WTC11 (cell line): ENCODE data around the gene LRRC1. TPM values are rescaled to one million over a fixed set of nuclear protein-coding genes. Genes with fewer than 3 reads are reported as not detected.

Experiments used
- ATAC-seq: fragments of 200-7000 bp; cut with Tn5 transposase; 2 replicates; pipeline ENCODE4 v1.10.0; 2021; ENCODE audit warnings: mild to moderate bottlenecking, moderate library complexity
- CTCF ChIA-PET: fragments of 300-600 bp; sonication (Branson Sonifier 250); formaldehyde crosslinking; loops from one replicate; lab custom pipeline; 2021; ENCODE audit warnings: antibody characterized with exemption; lab: Charles Lee
- POLR2A ChIA-PET: fragments of 350-600 bp; sonication (Branson Sonifier 250); formaldehyde crosslinking; loops from one replicate; lab custom pipeline; 2021; ENCODE audit warnings: antibody characterized with exemption; lab: Charles Lee
- DNase-seq: peaks from one replicate; pipeline ENCODE4 v3.0.0; 2021; ENCODE audit warnings: low spot score
- H3K27ac Mint-ChIP-seq: 2 replicates; pipeline ENCODE4 v1.8.0; 2021; ENCODE audit warnings: mixed read lengths
- H3K27me3 Mint-ChIP-seq: 2 replicates; pipeline ENCODE4 v1.8.0; 2021; ENCODE audit warnings: low read depth, mild to moderate bottlenecking, moderate library complexity, mixed read lengths
- H3K36me3 Mint-ChIP-seq: 2 replicates; pipeline ENCODE4 v1.8.0; 2021; ENCODE audit warnings: mixed read lengths
- H3K4me1 Mint-ChIP-seq: 2 replicates; pipeline ENCODE4 v1.8.0; 2022; ENCODE audit warnings: mixed read lengths
- H3K4me3 Mint-ChIP-seq: 2 replicates; pipeline ENCODE4 v1.8.0; 2021; ENCODE audit warnings: mild to moderate bottlenecking, moderate library complexity, mixed read lengths
- H3K9me3 Mint-ChIP-seq: 2 replicates; pipeline ENCODE4 v1.8.0; 2021; ENCODE audit warnings: mixed read lengths
- ATF1 ChIP-seq: sonication (generic); formaldehyde crosslinking; IDR thresholded peaks from 2 replicates; pipeline ENCODE4 v1.8.1; 2023; ENCODE audit warnings: mild to moderate bottlenecking, moderate library complexity, missing genetic modification reagents
- CBFB ChIP-seq: sonication (generic); formaldehyde crosslinking; IDR thresholded peaks from 2 replicates; pipeline ENCODE4 v1.8.1; 2022; ENCODE audit warnings: mild to moderate bottlenecking, low read depth, missing genetic modification reagents
- CDX4 ChIP-seq: fragments of 250-450 bp; sonication (Bioruptor Pico); IDR thresholded peaks from 2 replicates; pipeline ENCODE4 v1.9.0; 2021; ENCODE audit warnings: moderate library complexity, mild to moderate bottlenecking, inconsistent platforms, borderline replicate concordance
- ELF4 ChIP-seq: sonication (generic); formaldehyde crosslinking; IDR thresholded peaks from 2 replicates; pipeline ENCODE4 v1.8.1; 2022; ENCODE audit warnings: low read depth, mild to moderate bottlenecking, moderate library complexity, missing genetic modification reagents
- FOXJ3 ChIP-seq: sonication (generic); formaldehyde crosslinking; IDR thresholded peaks from 2 replicates; pipeline ENCODE4 v1.9.0; 2021; ENCODE audit warnings: missing genetic modification reagents, mild to moderate bottlenecking, borderline replicate concordance
- FOXP4 ChIP-seq: sonication (generic); formaldehyde crosslinking; IDR thresholded peaks from 2 replicates; pipeline ENCODE4 v1.8.0; 2022; ENCODE audit warnings: mild to moderate bottlenecking, missing genetic modification reagents
- NFYB ChIP-seq: sonication (generic); formaldehyde crosslinking; conservative IDR thresholded peaks from 2 replicates; pipeline ENCODE4 v1.8.0; 2022; ENCODE audit warnings: low read depth, missing genetic modification reagents
- NR3C1 ChIP-seq: sonication (generic); formaldehyde crosslinking; conservative IDR thresholded peaks from 2 replicates; pipeline ENCODE4 v1.8.1; 2023; ENCODE audit warnings: low read depth, mild to moderate bottlenecking, missing genetic modification reagents
- PRDM15 ChIP-seq: sonication (generic); formaldehyde crosslinking; IDR thresholded peaks from 2 replicates; pipeline ENCODE4 v1.8.0; 2022; ENCODE audit warnings: missing genetic modification reagents
- PRRX2 ChIP-seq: fragments of 250-450 bp; sonication (Bioruptor Pico); IDR thresholded peaks from 2 replicates; pipeline ENCODE4 v1.8.0; 2021; ENCODE audit warnings: mild to moderate bottlenecking
- SOX15 ChIP-seq: fragments of 250-450 bp; sonication (Bioruptor Pico); IDR thresholded peaks from 2 replicates; pipeline ENCODE4 v1.9.0; 2021; ENCODE audit warnings: mild to moderate bottlenecking
- SP1 ChIP-seq: sonication (generic); formaldehyde crosslinking; conservative IDR thresholded peaks from 2 replicates; pipeline ENCODE4 v1.8.1; 2022; ENCODE audit warnings: missing genetic modification reagents
- ZNF416 ChIP-seq: fragments of 250-450 bp; sonication (Bioruptor Pico); IDR thresholded peaks from 2 replicates; pipeline ENCODE4 v1.9.0; 2021; ENCODE audit warnings: mild to moderate bottlenecking, inconsistent platforms
- total RNA-seq: library from RNA; stranded (reverse); gene quantifications from 3 replicates; pipeline ENCODE4 v1.2.3, GENCODE V29; 2021
- TF ChIP-seq, protein P1 (sequence below): fragments of 250-450 bp; sonication (Bioruptor Pico); conservative IDR thresholded peaks from 2 replicates; pipeline ENCODE4 v1.9.0; 2021; ENCODE audit warnings: mild to moderate bottlenecking
- TF ChIP-seq, protein P2 (sequence below): sonication (generic); formaldehyde crosslinking; IDR thresholded peaks from 2 replicates; pipeline ENCODE4 v1.8.0; 2023; ENCODE audit warnings: missing genetic modification reagents, mild to moderate bottlenecking, borderline replicate concordance

The LRRC1 gene
- total RNA-seq, 1 experiment from 2014 or later: 12.7 TPM

- no peak for TF ChIP-seq FOXP4 (CRISPR knock-in tag)
- no peak for TF ChIP-seq ZNF416
- TF ChIP-seq PRDM15 (CRISPR knock-in tag): no peak
- TF ChIP-seq ATF1 (CRISPR knock-in tag): no peak
- TF ChIP-seq FOXJ3 (CRISPR knock-in tag): no peak
- no peak for TF ChIP-seq ELF4 (CRISPR knock-in tag)
- TF ChIP-seq, protein P1, sequence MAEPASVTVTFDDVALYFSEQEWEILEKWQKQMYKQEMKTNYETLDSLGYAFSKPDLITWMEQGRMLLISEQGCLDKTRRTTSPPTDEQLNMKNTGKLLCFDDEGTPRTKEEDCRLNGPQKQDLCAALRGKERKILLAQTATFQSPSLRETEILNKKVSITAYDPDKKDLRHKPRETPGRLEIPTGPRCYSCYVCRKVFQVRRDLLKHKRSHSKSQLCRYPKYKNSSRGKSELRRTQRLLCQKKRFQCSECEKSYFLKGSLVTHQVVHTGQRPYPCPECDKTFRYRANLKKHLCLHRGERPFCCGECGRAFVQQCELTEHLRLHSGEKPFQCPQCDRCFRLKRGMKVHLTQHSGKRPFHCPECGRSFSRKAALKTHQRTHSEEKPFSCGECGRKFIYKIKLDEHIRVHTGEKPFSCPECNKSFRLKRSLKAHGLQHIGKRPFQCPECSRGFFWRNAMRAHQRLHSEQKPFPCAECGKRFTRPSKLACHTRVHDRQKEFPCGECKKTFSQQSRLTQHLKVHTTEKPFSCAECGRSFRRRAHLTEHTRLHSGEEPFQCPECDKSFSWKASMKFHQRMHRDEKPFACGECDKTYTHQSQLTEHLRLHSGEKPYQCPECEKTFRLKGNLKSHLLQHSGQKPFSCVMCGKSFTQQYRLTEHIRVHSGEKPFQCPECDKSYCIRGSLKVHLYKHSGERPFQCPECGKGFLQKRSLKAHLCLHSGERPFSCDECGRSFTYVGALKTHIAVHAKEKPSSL: no peak
- no peak for TF ChIP-seq SOX15 (CRISPR knock-in tag)
- TF ChIP-seq, protein P2, sequence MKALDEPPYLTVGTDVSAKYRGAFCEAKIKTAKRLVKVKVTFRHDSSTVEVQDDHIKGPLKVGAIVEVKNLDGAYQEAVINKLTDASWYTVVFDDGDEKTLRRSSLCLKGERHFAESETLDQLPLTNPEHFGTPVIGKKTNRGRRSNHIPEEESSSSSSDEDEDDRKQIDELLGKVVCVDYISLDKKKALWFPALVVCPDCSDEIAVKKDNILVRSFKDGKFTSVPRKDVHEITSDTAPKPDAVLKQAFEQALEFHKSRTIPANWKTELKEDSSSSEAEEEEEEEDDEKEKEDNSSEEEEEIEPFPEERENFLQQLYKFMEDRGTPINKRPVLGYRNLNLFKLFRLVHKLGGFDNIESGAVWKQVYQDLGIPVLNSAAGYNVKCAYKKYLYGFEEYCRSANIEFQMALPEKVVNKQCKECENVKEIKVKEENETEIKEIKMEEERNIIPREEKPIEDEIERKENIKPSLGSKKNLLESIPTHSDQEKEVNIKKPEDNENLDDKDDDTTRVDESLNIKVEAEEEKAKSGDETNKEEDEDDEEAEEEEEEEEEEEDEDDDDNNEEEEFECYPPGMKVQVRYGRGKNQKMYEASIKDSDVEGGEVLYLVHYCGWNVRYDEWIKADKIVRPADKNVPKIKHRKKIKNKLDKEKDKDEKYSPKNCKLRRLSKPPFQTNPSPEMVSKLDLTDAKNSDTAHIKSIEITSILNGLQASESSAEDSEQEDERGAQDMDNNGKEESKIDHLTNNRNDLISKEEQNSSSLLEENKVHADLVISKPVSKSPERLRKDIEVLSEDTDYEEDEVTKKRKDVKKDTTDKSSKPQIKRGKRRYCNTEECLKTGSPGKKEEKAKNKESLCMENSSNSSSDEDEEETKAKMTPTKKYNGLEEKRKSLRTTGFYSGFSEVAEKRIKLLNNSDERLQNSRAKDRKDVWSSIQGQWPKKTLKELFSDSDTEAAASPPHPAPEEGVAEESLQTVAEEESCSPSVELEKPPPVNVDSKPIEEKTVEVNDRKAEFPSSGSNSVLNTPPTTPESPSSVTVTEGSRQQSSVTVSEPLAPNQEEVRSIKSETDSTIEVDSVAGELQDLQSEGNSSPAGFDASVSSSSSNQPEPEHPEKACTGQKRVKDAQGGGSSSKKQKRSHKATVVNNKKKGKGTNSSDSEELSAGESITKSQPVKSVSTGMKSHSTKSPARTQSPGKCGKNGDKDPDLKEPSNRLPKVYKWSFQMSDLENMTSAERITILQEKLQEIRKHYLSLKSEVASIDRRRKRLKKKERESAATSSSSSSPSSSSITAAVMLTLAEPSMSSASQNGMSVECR (CRISPR knock-in tag): no peak
Measured at GRCh38 chr6:53961679-53962370, 167.0 kb downstream of the LRRC1 start (continued).

- H3K4me1 Mint-ChIP-seq: peaks cover 20% of the 10 kb centered on the region
- no peaks in the 10 kb centered on the region for H3K9me3 Mint-ChIP-seq
- ATAC-seq (no peak), DNase-seq (no peak)
- H3K27ac Mint-ChIP-seq: peak overlapping the region; percentile 50; the same call in 1 of the 2 replicates
- H3K27me3 Mint-ChIP-seq: no peaks in the 10 kb centered on the region
- POLR2A ChIA-PET: no interaction called here
- CTCF ChIA-PET: interaction anchor here (0.9 kb wide), 1 partner anchor 237 kb away, joined by 4 read pairs; no protein-coding TSS in a partner anchor
- no peak overlapping the region for H3K4me3 Mint-ChIP-seq
- no peaks in the 10 kb centered on the region for H3K36me3 Mint-ChIP-seq
- TF ChIP-seq SP1 (no peak), SOX15 (CRISPR knock-in tag) (no peak), NR3C1 (CRISPR knock-in tag) (no peak), PRRX2 (CRISPR knock-in tag) (no peak), CDX4 (CRISPR knock-in tag) (no peak), CBFB (no peak), NFYB (CRISPR knock-in tag) (no peak)
- TF ChIP-seq, protein P1: no peak
Measured at GRCh38 chr6:53962646-53963045, 167.8 kb downstream of the LRRC1 start.
